T1000 (cell line): Measurements from ENCODE around the gene ADAMTS2.
"Not testable (repeated sequence)": the region's sequence is repeated elsewhere in the genome, so short reads cannot be mapped to it uniquely, and the experiment has no call there.

Experiments
- DNase-seq: peaks from one replicate; lab custom pipeline; 2025; ENCODE audit warnings: mixed read lengths; lab: John Stamatoyannopoulos, UW

Gene ADAMTS2

DNA sequence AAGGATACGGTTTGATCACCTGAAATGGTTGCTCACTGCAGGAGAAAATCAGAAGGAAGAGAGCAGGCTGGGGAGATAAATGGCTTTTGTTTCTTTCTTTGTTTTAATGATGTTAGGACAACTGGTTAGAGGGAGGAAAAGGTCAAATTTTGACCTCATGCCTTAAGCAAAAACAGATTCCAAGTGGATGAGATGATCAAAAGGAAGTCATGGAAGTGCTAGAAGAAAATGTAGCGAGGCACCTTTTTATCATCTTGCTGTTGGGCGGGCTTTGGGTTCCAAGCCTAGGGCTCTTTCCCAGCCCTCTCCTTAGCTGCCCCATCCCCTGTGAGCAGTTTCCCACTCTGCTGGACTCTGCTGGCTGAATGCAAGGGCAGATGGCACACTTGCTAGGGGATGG, 127.9 kb downstream of the ADAMTS2 start:
- DNase-seq, result no peak

DNA sequence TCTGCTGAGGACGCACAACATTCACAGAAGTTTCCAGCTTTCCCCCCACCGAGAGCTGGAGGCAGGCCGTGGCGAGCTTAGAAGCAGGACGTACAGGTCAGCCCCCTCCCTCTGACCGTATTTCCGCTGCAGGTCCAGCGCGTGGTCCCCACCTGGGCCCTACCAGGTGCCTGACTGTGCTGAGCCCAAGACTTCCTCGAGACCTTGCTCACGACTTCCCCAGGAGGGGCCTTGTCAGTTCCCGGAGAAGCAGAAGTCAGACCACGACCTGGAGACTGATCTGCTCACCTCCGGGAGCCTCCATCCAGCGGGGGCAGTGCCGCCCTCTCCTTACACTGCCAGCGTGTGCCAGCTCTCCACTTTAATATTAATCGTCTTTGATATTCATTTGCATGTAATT, 128.9 kb downstream of the ADAMTS2 start:
- not testable (repeated sequence) for DNase-seq

DNA sequence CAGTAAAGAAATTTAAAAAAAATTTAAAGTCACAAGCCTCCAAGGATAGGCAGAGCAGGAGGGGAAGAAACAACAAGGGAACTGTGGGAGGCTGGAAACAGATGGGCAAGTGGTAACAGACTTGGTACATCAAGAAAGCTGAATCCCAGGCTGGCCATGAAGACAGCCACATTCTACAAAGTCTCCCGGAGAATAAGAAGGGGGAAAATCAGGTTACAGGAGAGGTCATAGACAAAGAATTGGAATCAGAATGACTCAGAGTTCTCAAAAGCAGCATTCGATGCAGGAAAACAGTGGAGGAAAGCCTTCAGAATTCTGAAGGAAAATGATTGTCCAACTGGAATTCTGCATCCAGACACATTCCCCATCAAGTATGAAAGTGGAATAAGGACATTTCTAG, 129.7 kb downstream of the ADAMTS2 start:
- no peak for DNase-seq

DNA sequence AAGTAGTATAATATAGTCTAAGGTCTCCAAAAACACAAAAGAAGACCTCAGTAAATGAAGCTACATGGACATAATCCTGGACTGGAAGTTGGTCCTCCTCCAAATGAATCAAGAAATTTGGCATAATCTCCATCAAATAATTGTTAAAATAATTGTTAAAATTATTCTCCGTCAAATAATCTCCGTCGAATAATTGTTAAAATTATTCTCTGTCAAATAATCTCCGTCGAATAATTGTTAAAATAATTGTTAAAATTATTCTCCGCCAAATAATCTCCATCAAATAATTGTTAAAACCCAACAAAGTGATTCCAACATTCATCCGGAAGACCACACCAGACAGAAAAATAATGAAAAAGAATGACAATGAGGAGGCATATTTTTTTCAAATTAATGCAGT, 130.6 kb downstream of the ADAMTS2 start:
- DNase-seq, result no peak

DNA sequence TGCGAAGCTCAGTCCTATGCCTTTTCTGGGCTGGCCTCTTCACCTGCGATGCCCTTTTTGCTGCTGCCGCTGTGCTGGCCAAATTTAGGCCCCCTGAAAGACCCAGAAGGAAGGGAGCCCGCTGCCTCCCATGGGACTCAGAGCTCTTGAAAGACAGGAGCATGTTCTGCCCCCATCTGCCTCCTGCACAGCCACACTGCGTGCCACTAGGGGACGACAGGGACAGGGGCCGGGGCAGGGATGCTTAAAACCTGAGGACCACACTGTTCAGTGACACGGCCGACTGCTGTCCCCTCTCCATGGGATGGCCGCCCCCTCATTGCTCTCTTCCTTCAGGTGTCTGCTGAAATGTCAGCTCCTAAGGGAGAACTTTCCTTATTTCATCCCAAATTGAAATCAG, 132.4 kb downstream of the ADAMTS2 start:
- DNase-seq, result no peak

DNA sequence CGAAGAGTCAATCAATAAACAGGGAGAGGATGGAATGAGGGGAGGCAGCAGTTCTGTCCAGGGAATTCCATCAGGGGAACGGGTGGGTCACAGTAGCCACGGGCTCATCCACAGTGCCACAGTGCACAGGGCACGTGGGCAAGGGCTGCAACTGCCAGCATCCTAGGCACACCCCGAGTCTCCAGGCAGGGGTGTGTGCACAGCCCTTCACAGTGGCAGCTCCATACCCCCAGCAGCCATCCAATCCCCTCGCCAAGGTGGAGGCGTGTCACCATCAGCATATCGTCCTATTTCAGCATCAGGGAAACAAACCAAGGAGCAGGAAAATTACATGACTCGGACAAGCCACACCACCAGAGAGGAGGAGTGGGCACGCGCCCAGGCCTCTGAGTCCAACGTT, 133.6 kb downstream of the ADAMTS2 start:
- DNase-seq, result no peak

DNA sequence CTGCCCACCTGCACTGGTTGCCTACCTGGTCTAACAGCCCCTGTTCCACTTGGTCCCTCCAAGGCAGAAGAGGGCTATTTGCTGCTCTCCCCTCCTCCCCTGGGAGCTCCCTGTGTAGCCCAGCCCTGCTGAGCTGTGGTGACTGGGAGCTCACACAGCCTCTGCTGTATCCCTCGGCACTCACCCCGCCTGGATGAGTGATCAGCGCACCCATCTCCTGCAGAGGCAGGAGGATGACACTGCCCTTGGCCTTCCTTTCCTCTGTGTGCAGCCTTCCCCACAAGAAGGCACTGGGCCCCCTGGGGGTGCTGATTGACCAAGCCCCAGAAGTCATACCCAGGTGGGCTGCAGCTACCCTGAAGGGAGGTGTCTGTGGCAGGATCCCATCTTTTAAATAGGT, 134.2 kb downstream of the ADAMTS2 start:
- DNase-seq, result no peak

DNA sequence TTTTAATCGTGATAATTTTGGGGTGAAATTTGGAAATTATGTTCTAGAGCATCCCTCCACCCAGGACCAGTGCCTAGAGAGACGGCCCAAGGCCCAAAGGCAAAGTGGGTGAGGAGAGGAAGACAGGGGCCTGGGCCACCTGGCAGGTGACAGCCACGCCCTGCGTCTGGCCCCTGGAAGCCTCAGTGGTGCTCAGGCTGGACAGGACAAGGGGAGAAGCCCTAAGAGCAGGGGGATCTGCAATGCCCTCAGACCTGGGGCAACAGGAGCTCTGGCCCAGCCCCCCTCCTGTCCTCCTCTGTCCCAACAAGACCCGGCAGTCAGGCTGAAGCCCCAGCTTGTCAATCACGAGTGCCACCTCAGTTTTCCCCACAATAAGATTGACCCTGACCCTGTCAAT, 134.8 kb downstream of the ADAMTS2 start:
- no peak for DNase-seq

DNA sequence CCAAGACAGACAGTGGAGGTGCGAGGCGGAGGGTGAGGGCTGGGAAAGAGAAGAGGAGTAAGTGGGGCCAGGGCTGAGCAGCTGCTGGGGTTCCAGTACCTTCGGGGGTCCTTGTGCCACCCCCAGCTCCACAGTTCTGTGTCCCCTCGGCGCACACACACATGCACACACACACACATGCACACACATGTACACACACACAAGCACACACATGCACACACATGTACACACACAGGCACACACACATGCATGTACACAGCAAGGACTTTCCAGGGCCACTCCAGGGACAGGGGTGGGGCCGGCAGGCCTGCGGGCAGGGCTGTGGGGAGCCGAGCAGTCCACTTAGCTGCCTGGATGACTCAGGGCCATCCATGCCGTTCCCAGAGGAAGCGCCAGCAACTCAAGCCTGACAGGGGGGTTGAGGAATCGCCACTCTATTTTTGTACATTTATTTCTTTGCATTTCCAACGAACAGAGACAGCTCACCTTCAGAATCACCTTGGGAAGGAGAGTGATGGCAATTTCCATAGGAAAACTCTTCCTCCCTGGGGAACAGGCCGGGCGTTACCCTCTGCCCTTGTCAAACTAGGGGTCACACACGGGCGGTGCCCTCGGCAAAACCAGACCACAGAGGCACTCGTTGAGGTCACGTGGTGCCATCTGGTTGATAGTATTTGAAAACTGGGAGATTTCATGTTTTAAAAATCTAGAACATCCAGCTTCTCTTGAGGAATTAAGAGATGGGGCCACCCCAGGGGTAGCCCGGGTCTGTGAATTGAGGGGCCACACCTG, 135.7 kb downstream of the ADAMTS2 start:
- DNase-seq, result peak; percentile 16

DNA sequence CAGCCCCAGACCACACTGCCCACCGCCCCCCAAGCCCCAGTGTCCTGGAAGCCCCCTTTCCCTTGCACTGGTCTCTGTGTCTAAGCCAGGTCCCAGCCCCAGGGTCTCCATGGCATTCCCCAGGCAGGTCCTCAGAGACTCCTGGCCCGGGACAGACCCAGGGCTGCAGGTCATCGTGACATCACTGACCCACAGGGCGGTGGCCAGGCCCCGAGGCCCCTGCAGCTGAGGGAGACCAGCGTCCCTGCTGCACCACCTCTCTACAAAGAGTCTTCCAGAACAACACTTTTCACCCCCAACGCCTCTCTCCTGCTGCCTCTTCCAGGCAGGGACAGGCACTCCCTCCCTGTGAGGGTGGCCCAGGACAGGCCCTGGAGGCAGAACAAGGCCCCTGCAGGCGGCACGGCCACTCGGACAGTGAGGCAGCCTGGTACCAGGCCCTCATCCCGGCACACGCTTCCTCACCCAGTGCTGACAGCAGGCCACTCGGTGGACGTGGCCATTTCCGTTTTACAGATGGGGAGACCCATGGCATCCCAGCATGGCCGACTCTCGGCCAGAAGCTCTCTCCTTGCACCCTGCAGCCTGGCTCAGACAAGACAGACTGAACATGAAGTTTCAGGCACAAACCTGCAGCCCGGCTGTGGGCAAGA, 136.4 kb downstream of the ADAMTS2 start:
- DNase-seq, result no peak

DNA sequence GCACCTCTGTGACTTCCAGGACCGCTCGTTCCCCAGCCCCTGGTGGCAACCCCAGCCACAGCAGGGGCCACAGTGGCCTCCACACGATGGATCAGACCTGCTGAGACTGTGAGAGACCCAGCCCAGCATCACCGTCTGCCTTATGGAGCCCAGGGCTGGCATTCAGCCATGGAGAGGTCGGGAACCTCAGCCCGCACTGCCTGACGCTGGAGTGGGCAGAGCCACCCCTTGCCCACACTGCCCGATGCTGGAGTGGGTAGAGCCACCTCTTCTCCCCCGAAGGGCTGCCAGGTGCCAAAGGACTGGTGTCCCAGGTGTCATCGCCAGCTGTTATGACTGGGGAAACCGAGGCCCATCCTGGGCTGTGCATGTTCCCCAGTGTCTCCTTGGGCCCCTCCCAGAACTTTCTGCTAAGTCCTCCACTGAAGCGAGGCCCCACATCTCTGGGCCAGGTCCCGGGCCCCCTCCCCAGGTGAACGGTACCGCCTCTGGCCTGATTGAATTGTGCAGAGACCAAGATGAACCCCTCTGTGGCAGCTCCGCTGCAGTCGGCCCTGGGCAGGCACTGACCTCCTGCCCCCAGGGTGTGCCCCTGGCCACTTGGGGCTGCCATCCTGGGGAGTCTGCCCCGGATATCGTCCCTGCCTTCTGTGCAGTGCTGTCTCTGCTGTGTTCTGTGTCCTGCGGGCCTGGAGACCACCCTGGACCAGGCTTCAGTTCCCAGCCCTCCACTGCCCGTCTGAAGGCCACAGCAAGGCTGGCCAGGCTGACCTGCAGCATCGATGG, 137.1 kb downstream of the ADAMTS2 start:
- DNase-seq, result no peak

DNA sequence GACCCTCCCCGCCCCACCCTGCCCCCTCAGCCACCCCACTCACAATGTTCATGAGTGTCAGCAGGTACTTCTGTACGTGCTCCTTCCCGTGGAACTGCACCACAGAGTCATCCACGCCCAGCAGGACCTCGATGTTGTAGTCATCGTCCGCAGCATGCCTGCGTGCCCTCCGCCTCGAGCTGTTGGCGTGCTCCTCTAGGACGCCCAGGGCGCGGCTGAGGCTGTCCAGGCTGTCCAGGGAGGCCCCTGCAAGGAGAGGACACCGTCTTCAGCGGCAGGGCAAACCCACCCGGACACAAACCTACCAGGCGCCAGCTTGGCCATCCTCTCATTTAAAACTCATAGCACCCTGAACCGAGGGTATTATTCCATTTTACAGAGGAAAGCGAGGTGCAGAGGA, 137.8 kb downstream of the ADAMTS2 start:
- DNase-seq, result no peak

DNA sequence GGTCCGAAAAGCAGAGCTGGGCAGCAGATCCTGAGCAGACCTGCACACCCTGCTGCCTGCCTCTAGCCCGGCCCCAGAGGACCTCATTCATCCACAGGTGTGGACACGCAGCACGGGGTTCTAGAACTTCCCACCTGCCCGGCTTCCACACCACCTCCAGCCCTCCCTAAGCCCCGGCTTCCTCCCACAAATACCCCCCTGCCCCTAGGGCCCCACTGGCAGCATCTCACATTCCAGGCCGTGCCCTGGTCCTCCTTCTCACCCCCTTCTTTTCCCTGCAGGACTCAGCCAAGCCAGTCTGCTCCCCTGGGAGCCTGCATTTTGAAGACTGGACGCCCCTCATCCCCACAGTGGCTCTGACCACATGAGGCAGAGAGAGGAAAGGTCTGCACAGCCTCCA, 138.9 kb downstream of the ADAMTS2 start:
- no peak for DNase-seq

DNA sequence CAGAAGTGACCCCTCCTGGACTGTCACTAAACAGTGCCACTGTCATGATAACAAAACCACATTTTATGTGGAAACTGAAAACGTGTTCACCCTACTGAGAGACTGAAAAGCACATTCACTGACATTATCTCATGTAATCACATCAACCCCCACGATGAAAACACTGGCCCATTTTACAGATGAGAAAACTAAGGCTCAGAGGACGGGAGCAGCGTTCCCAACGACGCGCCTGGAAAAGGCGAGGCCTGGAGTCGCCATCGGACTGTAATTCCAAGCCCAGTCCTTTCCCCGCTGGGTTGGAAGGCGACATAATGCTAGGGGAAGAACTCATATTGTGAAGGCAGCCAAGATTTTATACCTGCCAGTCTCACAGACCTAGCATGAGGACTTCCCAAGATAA, 140.0 kb downstream of the ADAMTS2 start:
- no peak for DNase-seq

DNA sequence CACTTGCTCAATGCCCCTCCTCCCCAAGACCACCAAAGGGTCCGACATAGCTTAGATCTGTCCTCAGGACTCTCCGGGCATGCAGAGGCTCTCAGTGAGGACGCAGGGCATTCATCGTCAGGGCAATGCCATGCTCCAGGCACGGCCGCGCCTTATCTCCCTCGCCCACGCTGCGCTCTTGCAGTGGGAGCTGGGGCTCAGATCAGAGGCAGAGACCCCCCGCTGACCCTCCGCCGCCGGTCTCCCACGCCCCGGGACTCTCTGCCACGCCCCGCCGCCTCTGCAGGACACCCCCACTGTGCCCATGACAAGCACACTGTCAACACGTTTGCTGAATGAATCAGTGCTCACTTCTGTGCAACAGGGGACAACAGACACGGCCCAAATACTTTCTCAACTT, 140.7 kb downstream of the ADAMTS2 start:
- DNase-seq, result no peak

DNA sequence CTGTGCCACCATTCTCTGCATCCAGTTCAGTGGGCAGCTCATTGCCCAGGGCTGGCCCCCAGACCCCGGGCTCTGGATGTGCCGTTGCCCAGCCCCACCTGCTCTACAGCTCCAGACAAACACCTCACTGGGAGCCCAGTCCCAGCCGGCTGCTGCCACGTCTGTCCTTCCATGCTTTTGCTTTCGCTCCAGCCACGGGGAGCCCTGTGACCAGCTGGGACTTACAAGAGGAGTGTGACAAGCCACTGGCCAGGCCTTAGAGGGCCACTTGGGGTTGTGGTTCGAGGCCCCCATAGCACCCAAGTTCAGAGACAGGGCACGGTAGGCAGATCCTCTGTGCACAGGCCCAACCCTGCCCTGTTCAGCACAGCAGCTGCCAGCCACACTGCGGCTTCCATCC, 142.0 kb downstream of the ADAMTS2 start:
- no peak for DNase-seq

DNA sequence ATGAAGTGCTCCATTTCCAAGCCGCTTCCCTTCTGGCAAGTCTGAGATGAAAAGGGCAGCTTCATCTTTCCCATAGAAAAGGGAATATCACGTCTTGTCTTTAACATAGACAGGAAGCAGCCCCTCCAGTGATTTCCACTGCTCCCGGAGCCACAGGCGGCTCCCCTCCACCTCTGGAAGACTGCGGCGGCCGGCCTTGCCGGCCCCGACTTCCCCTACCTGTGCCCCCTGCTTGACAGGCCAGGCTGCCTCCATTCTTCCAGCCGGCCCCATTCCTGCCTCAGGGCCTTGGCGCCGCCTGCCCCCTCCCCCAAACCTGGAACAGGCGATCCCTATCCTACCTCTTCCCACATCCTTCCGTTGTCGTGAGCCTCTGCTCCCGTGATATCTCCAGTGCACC, 143.3 kb downstream of the ADAMTS2 start:
- no peak for DNase-seq

DNA sequence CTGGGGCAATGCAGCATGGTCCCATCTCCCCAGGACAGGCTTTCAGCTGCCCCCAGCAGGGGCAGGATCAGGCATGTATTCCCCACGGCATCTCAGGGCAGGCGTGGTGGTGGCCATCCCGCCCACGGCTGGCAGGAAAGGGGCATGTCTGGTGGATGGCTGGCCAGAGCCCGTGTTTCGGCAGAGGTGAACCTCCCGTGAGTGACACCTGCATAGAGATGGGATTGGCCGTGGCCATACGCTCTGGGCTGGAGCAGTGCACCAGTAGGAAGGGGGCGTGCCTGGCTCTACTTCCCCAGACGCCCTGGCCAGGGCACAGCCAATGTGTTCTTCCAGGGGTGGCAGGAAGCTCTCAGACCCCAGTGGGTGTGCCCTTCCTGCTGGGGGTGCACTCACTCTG, 146.0 kb downstream of the ADAMTS2 start:
- DNase-seq, result no peak

DNA sequence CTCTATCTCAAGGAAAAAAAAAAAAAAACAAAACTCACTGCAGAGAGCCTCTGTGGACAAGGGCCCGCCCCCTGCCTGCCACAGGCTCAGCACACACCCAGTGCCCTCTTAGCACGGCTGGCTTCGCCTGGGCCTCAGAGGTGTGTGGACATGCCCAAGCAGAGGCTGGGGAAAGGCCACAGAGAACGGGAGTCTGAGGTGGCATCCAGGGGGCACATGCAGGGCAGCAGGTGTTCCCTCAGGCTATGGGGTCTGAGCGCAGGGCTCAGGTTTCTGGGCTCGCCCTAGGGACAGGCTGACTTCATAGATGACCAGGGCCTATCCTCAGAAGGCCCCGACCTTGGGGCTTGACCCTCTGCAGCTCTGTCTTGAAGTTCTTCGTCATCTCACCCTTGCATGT, 146.4 kb downstream of the ADAMTS2 start:
- no peak for DNase-seq

DNA sequence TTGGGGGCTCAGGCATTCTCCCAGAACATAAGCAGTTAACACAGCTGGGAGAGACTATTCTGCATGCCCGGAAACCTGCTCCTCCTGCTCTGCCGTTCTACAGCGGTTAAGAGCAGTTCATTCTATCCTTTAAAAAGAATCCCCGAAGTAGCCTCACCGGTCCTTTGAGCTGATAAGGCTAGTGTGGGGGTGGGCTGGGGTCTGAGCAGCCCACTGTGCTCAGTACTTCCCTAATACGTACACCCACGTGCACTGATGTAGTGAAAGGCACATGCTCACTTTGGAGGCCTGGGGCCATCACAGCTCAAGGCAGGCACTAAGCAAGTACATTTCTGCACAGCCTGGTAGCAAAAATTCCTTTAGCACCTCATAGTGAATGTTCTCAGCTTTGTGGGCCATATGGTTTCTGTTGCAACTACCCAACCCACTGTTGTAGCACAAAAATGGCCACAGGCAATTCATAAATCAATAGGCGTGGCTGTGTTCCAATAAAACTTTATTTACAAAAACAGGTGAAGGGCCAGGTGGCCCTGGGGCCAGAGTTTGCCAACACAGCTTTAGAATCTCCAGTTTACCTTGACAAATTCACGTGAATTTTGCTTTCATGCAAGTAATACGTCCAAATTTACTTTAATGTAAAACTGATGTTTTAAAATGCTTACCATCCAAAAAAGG, 148.7 kb downstream of the ADAMTS2 start:
- DNase-seq, result no peak

DNA sequence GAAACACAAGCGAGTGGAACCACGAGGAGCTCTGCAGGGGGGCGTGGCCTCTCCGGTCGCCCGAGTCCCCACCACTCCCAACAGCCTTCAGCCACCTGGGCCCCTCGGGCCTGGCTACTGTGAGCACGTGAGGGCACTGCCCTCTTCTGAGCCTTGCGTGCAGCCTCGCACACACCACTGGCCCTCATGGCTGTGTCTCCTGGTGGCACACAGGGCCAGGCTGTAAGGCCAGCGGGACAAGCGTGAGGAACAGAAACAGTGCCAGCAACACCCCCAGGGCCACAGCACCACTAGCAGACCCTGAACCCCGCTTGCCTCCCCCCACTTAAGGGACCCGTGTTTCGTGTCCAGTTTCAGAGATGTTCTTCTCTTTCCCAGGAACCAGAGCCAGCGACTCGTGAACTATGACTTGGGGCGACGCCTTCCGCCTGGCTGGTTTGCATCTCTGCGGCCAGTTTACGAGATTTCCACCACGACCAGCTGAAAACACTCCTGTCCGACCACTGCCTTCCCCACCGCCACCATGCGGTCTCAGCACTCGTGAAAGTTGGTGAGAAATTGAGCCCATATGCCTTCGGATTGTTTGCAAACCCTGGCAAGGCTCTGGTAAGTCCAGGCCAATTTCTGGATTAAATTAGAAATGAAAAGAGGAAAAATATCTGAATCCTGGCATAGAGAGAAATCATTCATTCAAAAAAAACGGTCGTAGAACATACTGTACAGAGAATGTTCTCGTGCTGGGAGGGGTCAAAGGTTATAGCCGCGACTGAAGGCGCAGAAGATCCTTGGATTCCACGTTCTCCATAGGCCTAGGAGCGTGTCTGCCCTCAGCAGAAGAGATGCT, 149.5 kb downstream of the ADAMTS2 start:
- no peak for DNase-seq
